MM.1S (cell line): Measurements from ENCODE around the gene GRM5.

ENCODE experiments used
- CTCF ChIP-seq: fragments of 300-600 bp; sonication (generic); IDR thresholded peaks from 2 replicates; pipeline ENCODE4 v1.5.1; 2016; ENCODE audit warnings: antibody characterized with exemption, low read length, mixed read lengths
- EZH2 ChIP-seq: fragments of 300-600 bp; sonication (generic); optimal IDR thresholded peaks from 2 replicates; pipeline ENCODE3; 2017; ENCODE audit warnings: low read depth, mild to moderate bottlenecking, antibody characterized with exemption, low read length, mixed read lengths

DNA sequence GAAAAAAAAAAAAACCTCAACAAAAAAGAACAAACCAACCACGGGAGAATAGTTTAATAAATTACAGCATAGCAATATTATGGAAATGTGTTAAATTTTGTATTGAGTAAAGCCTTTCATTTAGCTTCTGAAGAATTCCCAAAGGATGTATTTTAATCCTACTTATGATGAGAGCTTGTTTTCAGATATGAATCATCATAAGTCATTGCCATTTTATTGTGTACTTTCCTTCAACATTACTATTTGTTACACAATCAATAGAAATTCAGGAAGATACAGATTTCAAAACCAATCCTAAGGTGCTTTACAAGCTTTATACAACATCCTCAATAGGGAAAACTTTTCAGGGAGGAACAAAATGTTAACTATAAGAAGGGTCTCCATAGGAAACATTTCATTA is 527.7 kb downstream of the GRM5 start:
- TF ChIP-seq CTCF, result no peak
- no peak for TF ChIP-seq EZH2
